Measurements from ENCODE around the gene NAP1L1. TPM values are rescaled to one million over a fixed set of nuclear protein-coding genes. Genes with fewer than 3 reads are reported as not detected.
A peak's percentile ranks its signal among the peaks of the same experiment; 100 is the strongest.

NAP1L1 gene
- total and polyA plus RNA-seq, 8 donors: 413 to 1,106 (median 934) TPM

DNA sequence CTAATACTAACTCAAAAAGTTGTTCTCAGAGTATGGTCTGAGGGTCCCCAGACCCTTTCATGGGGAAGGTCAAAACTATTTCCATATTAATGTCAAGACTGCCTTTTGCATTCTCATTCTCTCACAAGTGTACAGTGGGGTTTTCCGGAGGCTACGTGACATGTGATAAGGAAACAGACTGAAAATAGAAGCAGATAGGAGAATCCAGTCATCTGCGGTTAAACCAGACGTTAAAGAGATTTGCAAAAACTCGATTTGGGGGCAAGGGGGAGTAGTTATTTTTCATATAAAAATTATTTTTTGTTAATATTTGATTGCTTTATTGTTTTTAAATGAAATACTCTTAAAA lies 1.0 kb upstream of the NAP1L1 start:
- H3K4me1 ChIP-seq: peaks cover 16 to 42% of the 10 kb centered on the region in 2 donors
- peak overlapping the region; percentile 78 to 95 for H3K4me3 ChIP-seq
- H3K27ac ChIP-seq: peak overlapping the region; percentile 91 to 99
- TF ChIP-seq, protein P1, sequence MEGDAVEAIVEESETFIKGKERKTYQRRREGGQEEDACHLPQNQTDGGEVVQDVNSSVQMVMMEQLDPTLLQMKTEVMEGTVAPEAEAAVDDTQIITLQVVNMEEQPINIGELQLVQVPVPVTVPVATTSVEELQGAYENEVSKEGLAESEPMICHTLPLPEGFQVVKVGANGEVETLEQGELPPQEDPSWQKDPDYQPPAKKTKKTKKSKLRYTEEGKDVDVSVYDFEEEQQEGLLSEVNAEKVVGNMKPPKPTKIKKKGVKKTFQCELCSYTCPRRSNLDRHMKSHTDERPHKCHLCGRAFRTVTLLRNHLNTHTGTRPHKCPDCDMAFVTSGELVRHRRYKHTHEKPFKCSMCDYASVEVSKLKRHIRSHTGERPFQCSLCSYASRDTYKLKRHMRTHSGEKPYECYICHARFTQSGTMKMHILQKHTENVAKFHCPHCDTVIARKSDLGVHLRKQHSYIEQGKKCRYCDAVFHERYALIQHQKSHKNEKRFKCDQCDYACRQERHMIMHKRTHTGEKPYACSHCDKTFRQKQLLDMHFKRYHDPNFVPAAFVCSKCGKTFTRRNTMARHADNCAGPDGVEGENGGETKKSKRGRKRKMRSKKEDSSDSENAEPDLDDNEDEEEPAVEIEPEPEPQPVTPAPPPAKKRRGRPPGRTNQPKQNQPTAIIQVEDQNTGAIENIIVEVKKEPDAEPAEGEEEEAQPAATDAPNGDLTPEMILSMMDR (IDR thresholded peaks at IDR 0.05): no peak
- no peaks in the 10 kb centered on the region for H3K36me3 ChIP-seq
- intact Hi-C loops (cut with DNase I): no loop called here
- no peaks in the 10 kb centered on the region for H3K27me3 ChIP-seq
- ATAC-seq (no peak), DNase-seq (peak in 1 of 4 donors; percentile 35)
- H3K9me3 ChIP-seq: no peaks in the 10 kb centered on the region

DNA sequence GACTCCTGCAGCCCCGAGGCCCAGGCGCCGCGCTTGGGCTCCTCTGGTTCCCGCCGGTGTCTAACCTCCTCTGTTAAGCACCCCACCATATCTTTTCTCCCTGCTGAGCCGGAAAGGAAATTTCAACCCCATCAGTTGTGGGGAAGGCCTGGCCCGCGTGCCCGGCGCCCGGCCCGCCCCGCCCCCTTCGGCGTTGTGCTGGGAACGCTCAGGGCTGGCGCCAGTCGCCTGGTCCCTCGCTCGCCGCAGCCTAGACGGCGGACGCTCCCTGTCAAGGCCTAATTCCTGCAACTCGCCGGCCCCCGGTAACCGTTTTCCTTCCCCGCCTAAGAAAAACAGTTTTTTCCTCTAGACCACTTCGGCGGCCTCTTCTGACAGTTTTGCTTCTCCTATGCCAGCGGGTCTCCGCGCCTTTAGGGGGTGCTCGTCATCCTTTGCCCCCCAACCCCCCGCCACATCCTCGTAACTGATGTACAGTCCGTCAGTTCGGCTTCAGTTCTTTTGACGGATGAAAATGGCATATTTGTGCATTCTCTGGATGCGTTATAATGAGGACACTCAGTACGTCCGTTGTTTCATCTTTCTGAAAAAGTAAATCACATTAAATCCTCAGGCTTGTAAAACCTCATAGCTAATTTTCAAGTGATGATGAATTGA lies 506 bp upstream of the NAP1L1 start:
- DNase-seq (peak in 1 of 4 donors; percentile 96), ATAC-seq (peak; percentile 88)
- Histone ChIP-seq H3K27me3 (no peaks in the 10 kb centered on the region), H3K27ac (peak overlapping the region; percentile 91 to 99), H3K4me3 (peak overlapping the region; percentile 78 to 95), H3K36me3 (no peaks in the 10 kb centered on the region), H3K9me3 (no peaks in the 10 kb centered on the region), H3K4me1 (peaks cover 16 to 42% of the 10 kb centered on the region in 2 donors)
- intact Hi-C loops (cut with DNase I): no loop called here
- TF ChIP-seq, protein P1 (IDR thresholded peaks at IDR 0.05): no peak

DNA sequence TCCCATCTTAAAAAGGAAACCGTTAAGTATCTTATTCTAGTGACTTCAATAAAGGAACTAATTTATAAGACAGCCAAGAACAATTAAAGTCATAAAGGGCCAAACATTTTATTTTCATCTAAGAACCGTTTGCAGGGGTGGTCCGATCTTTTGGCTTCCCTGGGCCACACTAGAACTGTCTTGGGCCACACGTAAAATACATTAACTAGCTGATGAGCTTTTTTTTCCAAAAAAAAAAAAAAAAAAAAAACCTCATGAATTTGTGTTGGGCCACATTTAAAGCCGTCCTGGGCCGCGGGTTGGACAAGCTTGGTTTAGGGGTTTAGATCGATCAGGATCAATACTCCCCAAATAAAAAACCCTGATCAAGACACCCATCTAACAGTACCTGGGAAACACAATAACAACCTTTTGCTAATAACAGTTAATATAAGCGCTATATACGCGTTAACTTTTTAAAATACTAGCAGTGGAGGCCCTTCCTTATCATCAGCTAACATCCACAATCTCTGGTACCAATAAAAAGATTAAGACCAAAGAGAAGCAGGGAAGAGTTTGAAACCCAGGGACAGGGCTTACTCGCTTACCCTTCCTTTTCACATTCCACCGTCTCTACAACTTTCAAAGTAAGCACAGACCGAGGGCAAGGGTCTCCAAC lies 1.1 kb downstream of the NAP1L1 start:
- Histone ChIP-seq H3K9me3 (no peaks in the 10 kb centered on the region), H3K4me3 (peak overlapping the region; percentile 78 to 95), H3K4me1 (peaks cover 16 to 50% of the 10 kb centered on the region in 2 donors), H3K36me3 (no peaks in the 10 kb centered on the region), H3K27me3 (no peaks in the 10 kb centered on the region), H3K27ac (peak overlapping the region; percentile 91 to 99)
- intact Hi-C loops (cut with DNase I): no loop called here
- ATAC-seq (no peak), DNase-seq (peak in 2 of 4 donors; percentile 13 to 17)
- TF ChIP-seq, protein P1 (IDR thresholded peaks at IDR 0.05): no peak

DNA sequence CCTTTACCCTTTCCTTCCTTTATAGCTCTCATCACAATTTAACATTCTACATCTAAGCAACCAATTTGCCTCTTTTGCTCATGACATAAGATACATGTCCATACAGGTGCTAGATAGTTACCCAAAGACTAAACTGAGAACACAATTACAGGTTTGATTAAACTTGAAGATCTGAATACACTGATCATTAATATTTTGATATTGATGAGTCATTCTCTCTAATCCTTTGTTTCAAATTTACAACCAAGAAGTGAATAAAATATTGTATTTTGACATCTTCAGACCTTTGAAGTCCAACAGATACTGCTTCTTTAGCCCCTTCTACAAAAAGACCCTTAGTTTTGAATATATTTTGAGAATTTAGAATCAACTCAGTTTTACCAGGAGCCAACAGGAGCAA lies 2.6 kb downstream of the NAP1L1 start:
- H3K4me3 ChIP-seq: peak overlapping the region in 1 of 2 donors; percentile 78
- no peak for ATAC-seq
- H3K4me1 ChIP-seq: peaks cover 16 to 58% of the 10 kb centered on the region in 2 donors

More for the DNA sequence above, 2.6 kb downstream of the NAP1L1 start:
- H3K27ac ChIP-seq: no peak overlapping the region
- intact Hi-C loops (cut with DNase I): no loop called here
- no peaks in the 10 kb centered on the region for H3K36me3 ChIP-seq
- H3K27me3 ChIP-seq: no peaks in the 10 kb centered on the region
- TF ChIP-seq, protein P1 (IDR thresholded peaks at IDR 0.05): no peak
- no peaks in the 10 kb centered on the region for H3K9me3 ChIP-seq
- DNase-seq: no peak

Data from left lung (tissue), 10 donors.